GM19043 (cell line): ENCODE data around the gene KDM6A.
"Not testable (repeated sequence)": the region's sequence is repeated elsewhere in the genome, so short reads cannot be mapped to it uniquely, and the experiment has no call there.

Source experiments
- ATAC-seq: cut with Tn5 transposase; IDR thresholded peaks from one replicate; pipeline ENCODE4 v1.9.1; 2021; ENCODE audit warnings: low read depth; ENCODE audit not compliant: unreplicated experiment

KDM6A gene

GRCh38 chrX:44999872-45000271 lies 126.9 kb downstream of the KDM6A start:
- ATAC-seq = not testable (repeated sequence)

DNA sequence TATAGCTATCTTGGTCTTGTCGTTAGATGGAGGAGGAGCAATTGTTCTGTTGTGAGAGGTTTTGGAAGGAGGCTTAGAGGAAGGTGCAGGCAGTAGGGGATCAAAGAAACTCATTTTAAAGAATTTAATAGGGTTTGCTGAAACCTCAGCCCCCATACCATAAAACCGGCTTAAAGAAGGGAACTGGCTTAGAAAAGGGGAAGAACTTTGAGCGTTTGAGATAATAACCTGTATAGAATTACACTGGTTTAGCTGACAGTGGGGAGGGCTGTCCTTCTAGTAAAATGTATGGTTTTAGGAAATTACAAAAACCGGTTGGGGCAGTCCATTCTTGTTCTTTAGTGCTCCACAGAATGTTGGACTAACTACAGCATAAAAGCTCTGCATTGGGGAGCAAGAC lies 128.1 kb downstream of the KDM6A start:
- no peak for ATAC-seq

- no peak for ATAC-seq
Measured at GRCh38 chrX:45003085-45003484, 130.1 kb downstream of the KDM6A start.

DNA sequence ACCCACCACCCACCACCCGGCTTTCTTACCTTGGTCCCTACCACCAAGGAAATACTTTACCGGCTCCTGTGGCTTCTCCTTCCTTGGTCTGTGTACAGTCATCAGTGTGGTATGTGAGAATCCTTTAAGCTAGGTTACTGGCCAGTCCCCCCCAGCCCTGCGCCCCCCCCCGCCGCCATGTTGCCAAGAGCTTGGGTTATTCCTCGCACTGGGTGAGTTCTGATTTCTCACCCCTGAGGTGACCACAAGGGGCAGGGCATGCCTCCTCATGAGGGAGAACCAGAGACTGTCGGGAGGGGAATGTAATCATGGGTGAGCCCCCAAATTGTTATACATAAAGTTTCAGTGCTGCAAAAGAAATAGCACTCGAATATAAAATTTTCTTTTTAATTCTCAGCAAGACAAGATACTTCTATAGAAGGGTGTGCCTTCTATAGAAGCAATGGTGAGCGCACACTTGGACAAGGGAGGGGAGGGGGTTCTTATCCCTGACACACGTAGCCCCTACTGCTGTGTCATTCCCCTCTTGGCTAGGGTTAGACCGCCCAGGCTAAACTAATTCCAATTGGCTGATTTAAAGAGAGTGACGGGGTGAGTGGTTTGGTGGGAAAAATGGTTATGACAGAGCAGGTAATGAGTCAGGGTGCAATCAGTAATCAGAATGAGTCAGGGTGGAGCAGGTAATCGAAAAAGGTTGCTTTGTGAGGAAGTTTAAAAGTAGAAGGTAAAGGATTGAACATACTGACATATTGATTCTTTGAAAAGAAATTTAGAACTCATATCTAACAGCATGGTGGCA lies 133.2 kb downstream of the KDM6A start:
- no peak for ATAC-seq

GRCh38 chrX:45007598-45007997 lies 134.6 kb downstream of the KDM6A start:
- peak; percentile 72 for ATAC-seq

DNA sequence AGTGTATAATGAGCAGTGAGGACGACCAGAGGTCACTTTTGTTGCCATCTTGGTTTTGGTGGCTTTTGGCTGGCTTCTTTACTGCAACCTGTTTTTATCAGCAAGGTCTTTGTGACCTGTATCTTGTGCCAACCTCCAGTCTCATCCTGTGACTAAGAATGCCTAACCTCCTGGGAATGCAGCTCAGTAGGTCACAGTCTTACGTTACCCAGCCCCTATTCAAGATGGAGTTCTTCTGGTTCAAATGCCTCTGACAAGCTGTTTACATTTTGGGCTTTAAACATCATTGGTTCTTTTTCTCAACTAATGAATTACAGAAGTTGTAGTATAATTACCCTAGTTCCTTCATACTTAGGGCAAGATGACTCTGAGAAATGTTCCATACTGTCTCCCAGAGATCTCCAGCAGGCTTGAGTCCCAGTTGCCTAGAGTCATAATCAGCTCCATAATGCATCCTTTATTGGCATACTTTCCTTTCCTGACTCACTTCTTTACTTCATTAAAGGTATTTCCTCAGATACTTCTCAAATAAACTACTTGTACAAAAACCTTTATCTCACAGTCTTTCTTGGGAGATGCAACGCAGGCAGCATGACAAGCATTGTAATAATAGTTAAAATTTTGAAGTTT lies 136.5 kb downstream of the KDM6A start:
- ATAC-seq = no peak

GRCh38 chrX:45011131-45011530 lies 138.1 kb downstream of the KDM6A start:
- ATAC-seq = no peak

DNA sequence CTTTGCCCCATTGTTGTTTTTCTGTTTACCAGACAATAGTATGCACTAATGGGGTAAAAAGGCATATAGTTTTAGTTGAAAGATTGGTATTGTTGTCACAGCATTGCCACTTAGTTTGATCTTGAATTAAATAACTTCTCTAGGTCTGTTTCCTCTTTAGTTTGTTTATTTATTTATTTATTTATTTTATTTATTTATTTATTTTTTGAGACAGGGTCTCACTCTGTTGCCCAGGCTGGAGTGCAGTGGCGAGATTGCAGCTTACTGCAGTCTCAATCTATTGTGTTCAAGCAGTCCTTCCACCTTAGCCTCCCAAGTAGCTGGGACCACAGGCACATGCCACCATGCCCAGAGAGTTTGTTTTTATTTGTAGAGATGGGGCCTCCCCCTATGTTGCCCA lies 138.6 kb downstream of the KDM6A start:
- ATAC-seq = no peak

GRCh38 chrX:45017946-45018345 lies 145.0 kb downstream of the KDM6A start:
- ATAC-seq = no peak

DNA sequence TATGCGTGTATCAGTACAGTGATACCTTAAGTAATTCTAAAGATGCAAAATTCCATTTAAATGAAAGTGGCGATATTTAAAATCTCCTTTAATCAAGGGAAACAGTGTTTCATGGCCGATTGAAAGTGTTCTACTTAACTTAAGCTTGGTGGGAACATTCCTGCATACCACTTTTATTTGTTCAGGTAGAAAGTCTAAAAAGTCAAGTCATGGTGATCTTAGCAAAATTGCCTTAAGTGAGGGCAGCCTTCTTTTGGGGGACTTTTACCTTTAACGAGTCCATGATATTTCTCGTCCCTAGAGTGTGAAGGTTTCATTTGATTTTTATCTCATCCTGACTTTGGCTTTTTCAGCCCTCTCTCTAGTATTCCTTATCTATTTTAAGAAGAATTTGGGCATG lies 149.2 kb downstream of the KDM6A start:
- no peak for ATAC-seq

GRCh38 chrX:45024501-45024900 lies 151.5 kb downstream of the KDM6A start:
- no peak for ATAC-seq

- no peak for ATAC-seq
Measured at GRCh38 chrX:45026036-45026435, 153.0 kb downstream of the KDM6A start.

DNA sequence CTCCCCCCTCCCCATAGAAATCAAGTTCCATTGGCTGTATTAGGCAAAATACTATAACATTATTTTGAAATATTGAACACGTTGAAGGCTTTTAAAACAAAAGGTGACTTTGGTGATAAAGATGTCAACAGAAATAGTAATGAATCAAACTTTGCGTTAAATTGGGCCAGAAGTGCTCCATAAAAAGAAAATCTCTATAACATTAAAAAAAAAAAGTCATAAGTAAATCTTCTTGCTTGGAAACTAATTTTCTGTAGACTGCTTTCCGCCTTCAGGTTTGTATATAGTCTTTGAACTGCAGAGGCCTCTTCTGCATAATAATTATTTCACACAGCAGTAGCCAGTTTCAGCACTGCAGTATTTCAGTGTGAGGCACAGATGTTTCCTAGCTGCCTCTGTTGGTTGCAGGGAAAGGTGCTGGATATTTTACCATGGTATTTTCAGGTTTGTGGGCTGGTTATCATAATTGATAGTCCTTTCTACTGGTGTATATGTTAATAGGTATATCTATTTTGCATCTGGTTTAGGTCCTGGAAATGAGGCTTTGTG lies 158.9 kb downstream of the KDM6A start:
- ATAC-seq = no peak

- no peak for ATAC-seq
Measured at GRCh38 chrX:45035071-45035470, 162.1 kb downstream of the KDM6A start.

- no peak for ATAC-seq
Measured at GRCh38 chrX:45036161-45036560, 163.2 kb downstream of the KDM6A start.

GRCh38 chrX:45040137-45040536 lies 167.1 kb downstream of the KDM6A start:
- ATAC-seq = not testable (repeated sequence)

DNA sequence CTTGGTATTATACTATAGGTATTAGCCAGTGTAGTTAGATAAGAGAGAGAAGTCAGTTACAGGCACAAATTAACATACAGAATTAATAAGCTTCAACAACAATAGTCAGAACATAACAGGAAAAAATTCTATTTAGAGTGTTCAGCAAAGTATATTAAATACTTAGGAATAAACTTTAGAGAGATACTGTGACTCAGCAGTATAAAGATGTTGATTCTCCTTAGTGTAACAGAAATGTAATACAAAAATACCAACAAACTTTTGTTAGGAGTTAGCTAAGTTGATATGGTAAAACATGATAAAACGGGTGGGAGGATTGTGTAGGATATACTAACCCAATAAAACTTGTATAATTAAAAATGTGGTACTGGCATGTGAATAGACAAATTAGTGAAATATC lies 173.4 kb downstream of the KDM6A start:
- ATAC-seq = no peak

DNA sequence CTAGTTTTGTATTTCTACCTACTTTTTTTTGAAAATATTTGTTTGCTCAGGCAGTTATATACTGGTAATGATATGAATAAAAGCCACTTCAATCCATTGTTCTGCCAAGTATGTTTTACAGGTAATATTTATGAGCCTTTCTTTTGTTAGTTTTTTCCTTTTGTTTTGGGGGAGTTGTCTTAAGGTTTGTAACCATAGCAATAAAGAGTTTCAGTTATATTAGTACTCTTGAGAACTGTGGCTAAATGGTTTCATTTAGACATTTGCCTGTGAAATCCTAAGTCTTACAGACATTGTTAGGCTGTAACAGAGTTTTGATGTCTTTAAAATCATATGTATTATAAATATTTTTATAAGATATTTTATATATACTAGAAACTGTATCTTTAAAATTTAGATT lies 177.6 kb downstream of the KDM6A start:
- no peak for ATAC-seq

- no peak for ATAC-seq
Measured at GRCh38 chrX:45056428-45057145, 183.6 kb downstream of the KDM6A start.

- ATAC-seq = not testable (repeated sequence)
Measured at GRCh38 chrX:45059906-45060305, 186.9 kb downstream of the KDM6A start.
